ENCODE results near the gene AGBL1.
A peak's percentile ranks its signal among the peaks of the same experiment; 100 is the strongest.

AGBL1 gene

GRCh38 chr15:86973284-86973844 lies 893.7 kb downstream of the AGBL1 start:
- TF ChIP-seq CTCF (IDR thresholded peaks at IDR 0.05; ENCODE audit: low read depth, low read length): no peak

GRCh38 chr15:86988033-86988432 lies 908.4 kb downstream of the AGBL1 start:
- in situ Hi-C loops (cut with HindIII; ENCODE audit: low sequenced_read_pairs): no loop called here
- DNase-seq (ENCODE audit: low read depth, low spot score): no peak
- no peak overlapping the region for H3K4me3 ChIP-seq (ENCODE audit: low read depth, low read length)
- TF ChIP-seq CTCF (IDR thresholded peaks at IDR 0.05; ENCODE audit: low read depth, low read length): no peak

More at GRCh38 chr15:86973284-86973844, 893.7 kb downstream of the AGBL1 start:
- no peak for DNase-seq (ENCODE audit: low read depth, low spot score)
- no peak overlapping the region for H3K4me3 ChIP-seq (ENCODE audit: low read depth, low read length)
- in situ Hi-C loops (cut with HindIII; ENCODE audit: low sequenced_read_pairs): no loop called here

- no peak for TF ChIP-seq CTCF (IDR thresholded peaks at IDR 0.05; ENCODE audit: low read depth, low read length)
- in situ Hi-C loops (cut with HindIII; ENCODE audit: low sequenced_read_pairs): no loop called here
- no peak overlapping the region for H3K4me3 ChIP-seq (ENCODE audit: low read depth, low read length)
- no peak for DNase-seq (ENCODE audit: low read depth, low spot score)
Measured at GRCh38 chr15:87021751-87022150, 942.1 kb downstream of the AGBL1 start.

- DNase-seq (ENCODE audit: low read depth, low spot score): no peak
- in situ Hi-C loops (cut with HindIII; ENCODE audit: low sequenced_read_pairs): no loop called here
- no peak overlapping the region for H3K4me3 ChIP-seq (ENCODE audit: low read depth, low read length)
- no peak for TF ChIP-seq CTCF (IDR thresholded peaks at IDR 0.05; ENCODE audit: low read depth, low read length)
Measured at GRCh38 chr15:87031540-87032230, 952.0 kb downstream of the AGBL1 start.

DNA sequence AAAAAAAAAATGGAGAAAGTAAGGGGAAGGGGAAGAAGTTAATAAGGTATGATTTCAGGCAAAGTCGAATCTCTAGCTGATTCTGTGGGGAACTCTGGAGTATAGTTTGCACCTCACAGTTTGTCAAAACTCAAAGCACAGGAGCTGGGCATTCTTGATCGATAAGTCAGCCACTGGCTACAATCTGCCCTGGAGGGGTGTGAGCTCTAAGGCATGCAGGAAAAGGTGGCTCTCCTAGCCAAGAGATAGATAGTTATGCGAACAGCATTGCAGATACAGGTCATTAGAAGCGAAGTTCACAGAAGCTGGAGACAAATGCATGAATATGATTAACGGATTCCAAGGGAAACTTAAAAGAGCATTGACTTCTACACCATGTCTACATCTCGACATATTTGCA lies 952.6 kb downstream of the AGBL1 start:
- no peak overlapping the region for H3K4me3 ChIP-seq (ENCODE audit: low read depth, low read length)
- DNase-seq (ENCODE audit: low read depth, low spot score): no peak
- in situ Hi-C loops (cut with HindIII; ENCODE audit: low sequenced_read_pairs): no loop called here
- TF ChIP-seq CTCF (IDR thresholded peaks at IDR 0.05; ENCODE audit: low read depth, low read length): no peak

- no peak overlapping the region for H3K4me3 ChIP-seq (ENCODE audit: low read depth, low read length)
- peak; percentile 24 for TF ChIP-seq CTCF (IDR thresholded peaks at IDR 0.05; ENCODE audit: low read depth, low read length)
- DNase-seq (ENCODE audit: low read depth, low spot score): no peak
- in situ Hi-C loops (cut with HindIII; ENCODE audit: low sequenced_read_pairs): no loop called here
Measured at GRCh38 chr15:87033056-87033455, 953.4 kb downstream of the AGBL1 start.

All from astrocyte of the spinal cord (primary cell).